Cardiac muscle cell (in vitro differentiated cells and primary cell): ENCODE measurements around the gene ZNF444. TPM values are rescaled to one million over a fixed set of nuclear protein-coding genes. Genes with fewer than 3 reads are reported as not detected.
A peak's percentile ranks its signal among the peaks of the same experiment; 100 is the strongest.
"Not testable (repeated sequence)": the region's sequence is repeated elsewhere in the genome, so short reads cannot be mapped to it uniquely, and the experiment has no call there.

Experiments
- DNase-seq, 2 donors: peaks; one replicate each; pipeline versions ENCODE4 v3.0.0 to v3.0.0-alpha.2; 2010 to 2017; ENCODE audit warnings: low read depth in 1 of 2, low spot score in 1 of 2
- H3K27ac ChIP-seq: fragments of 200-600 bp; sonication (generic); 2 replicates; pipeline ENCODE4 v1.5.1; 2016
- H3K27me3 ChIP-seq: fragments of 200-600 bp; sonication (generic); 2 replicates; pipeline ENCODE4 v1.6.0; 2016; ENCODE audit warnings: control low read depth
- H3K36me3 ChIP-seq: fragments of 200-600 bp; sonication (generic); 2 replicates; pipeline ENCODE4 v1.5.1; 2016; ENCODE audit warnings: control low read depth
- H3K4me1 ChIP-seq: fragments of 200-600 bp; sonication (generic); 2 replicates; pipeline ENCODE4 v1.8.1; 2017; ENCODE audit warnings: low read depth, mild to moderate bottlenecking, mixed run types
- H3K4me3 ChIP-seq: fragments of 200-600 bp; sonication (generic); 2 replicates; pipeline ENCODE4 v1.5.1; 2016; ENCODE audit warnings: mild to moderate bottlenecking
- H3K9me3 ChIP-seq: fragments of 200-600 bp; sonication (generic); 2 replicates; pipeline ENCODE4 v1.5.1; 2017; ENCODE audit warnings: low read depth, mild to moderate bottlenecking, control low read depth
- CTCF ChIP-seq: IDR thresholded peaks from 2 replicates; pipeline ENCODE4 v1.5.1; 2012; ENCODE audit warnings: low read depth, mild to moderate bottlenecking, low read length
- polyA plus RNA-seq: library from polyadenylated mRNA; unstranded; fragments of >200 nt; fragmentation: Nextera tagmentation; extraction: Ambion mirVana; gene quantifications from 2 replicates; pipeline ENCODE4 v1.2.1, GENCODE V29; 2016
- total RNA-seq: library from RNA; depleted of rRNA; stranded (reverse); fragments of >200 nt; gene quantifications from 2 replicates; pipeline ENCODE4 v1.2.3, GENCODE V29; 2016

The ZNF444 gene
- total and polyA plus RNA-seq, 2 experiments from 2014 or later = 71.8 to 72.8 TPM

GRCh38 chr19:56163097-56163496, 22.0 kb downstream of the ZNF444 start:
- H3K27me3 ChIP-seq = no peaks in the 10 kb centered on the region
- DNase-seq = no peak
- H3K27ac ChIP-seq = no peak overlapping the region
- no peaks in the 10 kb centered on the region for H3K9me3 ChIP-seq
- H3K4me3 ChIP-seq = no peak overlapping the region
- no peaks in the 10 kb centered on the region for H3K4me1 ChIP-seq
- no peaks in the 10 kb centered on the region for H3K36me3 ChIP-seq
- TF ChIP-seq CTCF = no peak

- Histone ChIP-seq H3K27ac (no peak overlapping the region), H3K36me3 (no peaks in the 10 kb centered on the region), H3K4me1 (no peaks in the 10 kb centered on the region), H3K4me3 (no peak overlapping the region), H3K9me3 (no peaks in the 10 kb centered on the region), H3K27me3 (no peaks in the 10 kb centered on the region)
- DNase-seq = peak; percentile 23 to 74
- TF ChIP-seq CTCF = no peak
Measured at GRCh38 chr19:56167064-56167578, 26.0 kb downstream of the ZNF444 start.

- DNase-seq = peak in 1 of 2 donors; percentile 10
- Histone ChIP-seq H3K27ac (no peak overlapping the region), H3K36me3 (no peaks in the 10 kb centered on the region), H3K4me1 (no peaks in the 10 kb centered on the region), H3K4me3 (no peak overlapping the region), H3K27me3 (no peaks in the 10 kb centered on the region), H3K9me3 (no peaks in the 10 kb centered on the region)
- TF ChIP-seq CTCF = no peak
Measured at GRCh38 chr19:56170261-56170660, 29.2 kb downstream of the ZNF444 start.

GRCh38 chr19:56174086-56174485, 33.0 kb downstream of the ZNF444 start:
- no peak for TF ChIP-seq CTCF
- Histone ChIP-seq H3K9me3 (no peaks in the 10 kb centered on the region), H3K4me3 (no peak overlapping the region), H3K36me3 (no peaks in the 10 kb centered on the region), H3K27me3 (no peaks in the 10 kb centered on the region), H3K27ac (no peak overlapping the region), H3K4me1 (no peaks in the 10 kb centered on the region)
- DNase-seq = no peak

GRCh38 chr19:56174550-56174949, 33.5 kb downstream of the ZNF444 start:
- Histone ChIP-seq H3K4me3 (no peak overlapping the region), H3K9me3 (no peaks in the 10 kb centered on the region), H3K36me3 (no peaks in the 10 kb centered on the region), H3K27ac (no peak overlapping the region), H3K27me3 (no peaks in the 10 kb centered on the region), H3K4me1 (no peaks in the 10 kb centered on the region)
- TF ChIP-seq CTCF = no peak
- DNase-seq = no peak

GRCh38 chr19:56175861-56176307, 34.8 kb downstream of the ZNF444 start, which contains the start of gene GALP:
TSS of gene GALP (plus strand) at chr19:56176008. CDS start at chr19:56177109, 1,101 bp downstream.
- H3K36me3 ChIP-seq, H3K4me3 ChIP-seq, H3K27me3 ChIP-seq, H3K4me1 ChIP-seq, H3K27ac ChIP-seq, H3K9me3 ChIP-seq, DNase-seq: not testable (repeated sequence)

GRCh38 chr19:56176310-56176709, 35.2 kb downstream of the ZNF444 start:
- not testable (repeated sequence) for H3K4me1 ChIP-seq, H3K36me3 ChIP-seq, H3K27me3 ChIP-seq, H3K9me3 ChIP-seq, DNase-seq, H3K27ac ChIP-seq, H3K4me3 ChIP-seq
